ENCODE data around the gene PCDHGA11.

- TF ChIP-seq, protein P1, sequence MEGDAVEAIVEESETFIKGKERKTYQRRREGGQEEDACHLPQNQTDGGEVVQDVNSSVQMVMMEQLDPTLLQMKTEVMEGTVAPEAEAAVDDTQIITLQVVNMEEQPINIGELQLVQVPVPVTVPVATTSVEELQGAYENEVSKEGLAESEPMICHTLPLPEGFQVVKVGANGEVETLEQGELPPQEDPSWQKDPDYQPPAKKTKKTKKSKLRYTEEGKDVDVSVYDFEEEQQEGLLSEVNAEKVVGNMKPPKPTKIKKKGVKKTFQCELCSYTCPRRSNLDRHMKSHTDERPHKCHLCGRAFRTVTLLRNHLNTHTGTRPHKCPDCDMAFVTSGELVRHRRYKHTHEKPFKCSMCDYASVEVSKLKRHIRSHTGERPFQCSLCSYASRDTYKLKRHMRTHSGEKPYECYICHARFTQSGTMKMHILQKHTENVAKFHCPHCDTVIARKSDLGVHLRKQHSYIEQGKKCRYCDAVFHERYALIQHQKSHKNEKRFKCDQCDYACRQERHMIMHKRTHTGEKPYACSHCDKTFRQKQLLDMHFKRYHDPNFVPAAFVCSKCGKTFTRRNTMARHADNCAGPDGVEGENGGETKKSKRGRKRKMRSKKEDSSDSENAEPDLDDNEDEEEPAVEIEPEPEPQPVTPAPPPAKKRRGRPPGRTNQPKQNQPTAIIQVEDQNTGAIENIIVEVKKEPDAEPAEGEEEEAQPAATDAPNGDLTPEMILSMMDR (IDR thresholded peaks at IDR 0.05; ENCODE audit: extremely low read depth in 1 of 2, insufficient read depth in 1 of 2, low read depth in 1 of 2, low read length in 2 of 2), result peak; percentile 26 to 35
- peak; percentile 44 for TF ChIP-seq EZH2 (IDR thresholded peaks at IDR 0.05; ENCODE audit: borderline replicate concordance, low read depth, low read length, severe bottlenecking)
- no peak for TF ChIP-seq POLR2A (IDR thresholded peaks at IDR 0.05; ENCODE audit: low read depth, low read length)
- TF ChIP-seq MYC (IDR thresholded peaks at IDR 0.05; ENCODE audit: low read depth, low read length), result no peak
- TF ChIP-seq POLR2AphosphoS5 (IDR thresholded peaks at IDR 0.05; ENCODE audit: insufficient read depth, low read depth, low read length), result no peak
- TF ChIP-seq JUN (IDR thresholded peaks at IDR 0.05; ENCODE audit: borderline replicate concordance, insufficient read depth, insufficient read length, low read depth), result no peak
Observed at GRCh38 chr5:141382469-141383294, 38.2 kb upstream of the PCDHGA11 start, which contains the start of gene PCDHGA7.

Data from endothelial cell of umbilical vein (primary cell).